HG03520 (cell line): Measurements from ENCODE around the gene NCAPG2.

Source experiments
- ATAC-seq: cut with Tn5 transposase; IDR thresholded peaks from one replicate; pipeline ENCODE4 v1.9.1; 2021; ENCODE audit warnings: mild to moderate bottlenecking, moderate library complexity; ENCODE audit not compliant: unreplicated experiment

Gene NCAPG2

GRCh38 chr7:158704524-158705233, at the start of gene NCAPG2:
Gene NCAPG2, minus strand, starts transcription at chr7:158704804. Its CDS starts 2,905 bp downstream, at chr7:158701899.
- peak; percentile 98 for ATAC-seq

GRCh38 chr7:158753900-158754299, 49.3 kb upstream of the NCAPG2 start:
- ATAC-seq: no peak

DNA sequence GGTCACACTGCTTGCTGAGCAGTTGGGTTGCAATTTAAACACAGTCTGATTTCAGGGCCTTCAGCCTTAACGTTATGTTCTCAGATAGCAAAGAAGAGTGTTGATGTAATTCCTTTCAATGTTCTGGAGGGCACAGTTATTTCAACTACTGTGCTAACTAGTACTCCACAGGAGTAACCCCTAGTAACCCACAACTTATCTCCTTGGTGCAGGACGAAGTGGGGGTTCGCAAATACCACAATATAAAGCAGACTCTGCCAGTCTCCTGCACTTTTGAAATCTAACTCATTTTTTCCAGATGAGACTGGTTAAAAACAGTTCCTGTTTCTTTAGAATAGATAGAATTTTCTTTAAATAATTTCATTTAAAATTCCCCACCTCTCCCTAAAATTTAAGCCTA, 47.1 kb upstream of the NCAPG2 start:
- ATAC-seq: no peak

DNA sequence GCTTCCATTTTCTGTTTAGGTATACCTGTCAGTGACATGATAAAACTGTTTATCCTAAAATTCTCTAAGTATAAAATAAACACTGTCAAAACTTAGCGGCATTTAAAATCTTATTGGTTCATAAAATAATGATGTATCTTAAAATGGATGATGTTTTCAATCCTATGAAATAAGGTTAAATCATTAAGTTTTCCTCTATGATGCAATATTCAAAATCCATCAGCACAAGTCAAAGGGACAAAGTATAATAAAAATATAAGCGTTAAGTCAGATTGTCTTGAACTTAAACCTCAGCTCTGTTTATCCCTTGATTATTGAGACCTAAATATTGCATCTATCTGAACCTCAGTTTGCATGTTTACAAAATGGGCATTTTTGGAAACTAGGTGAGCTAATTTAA, 46.6 kb upstream of the NCAPG2 start:
- ATAC-seq: no peak

GRCh38 chr7:158750702-158751101, 46.1 kb upstream of the NCAPG2 start:
- no peak for ATAC-seq

GRCh38 chr7:158749396-158749795, 44.8 kb upstream of the NCAPG2 start:
- no peak for ATAC-seq

DNA sequence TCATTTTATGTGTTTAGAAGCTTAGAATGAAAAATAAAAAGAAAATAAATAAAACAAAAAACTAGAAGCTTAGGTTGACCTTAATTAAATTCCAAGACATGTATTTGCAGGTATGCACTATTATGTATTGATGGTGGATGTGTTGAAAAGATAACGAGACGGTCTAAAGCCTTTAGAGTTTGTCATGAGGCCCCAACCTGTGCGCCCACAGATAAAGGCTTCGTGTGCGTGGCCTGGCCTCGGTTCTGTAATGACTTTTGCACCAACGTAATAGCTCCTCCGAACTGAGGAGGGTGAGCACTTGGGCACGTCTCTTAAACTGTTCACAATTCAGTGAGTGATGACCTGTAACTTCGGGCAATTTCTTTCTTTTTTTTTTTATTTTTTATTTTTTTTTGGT, 43.7 kb upstream of the NCAPG2 start:
- no peak for ATAC-seq

GRCh38 chr7:158747408-158747807, 42.8 kb upstream of the NCAPG2 start:
- no peak for ATAC-seq

DNA sequence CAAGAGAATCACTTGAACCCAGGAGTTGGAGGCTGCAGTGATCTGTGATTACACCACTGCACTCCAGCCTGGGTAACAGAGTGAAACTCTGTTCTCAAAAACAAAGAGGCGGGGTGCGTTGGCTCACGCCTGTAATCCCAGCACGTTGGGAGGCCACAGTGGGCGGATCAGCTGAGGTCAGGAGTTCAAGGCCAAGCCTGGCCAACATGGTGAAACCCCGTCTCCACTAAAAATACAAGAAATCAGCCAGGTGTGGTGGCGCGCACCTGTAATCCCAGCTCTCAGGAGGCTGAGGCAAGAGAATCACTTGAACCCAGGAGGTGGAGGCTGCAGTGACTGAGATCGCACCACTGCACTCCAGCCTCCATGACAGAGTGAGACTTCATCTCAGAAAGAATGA, 42.4 kb upstream of the NCAPG2 start:
- no peak for ATAC-seq

DNA sequence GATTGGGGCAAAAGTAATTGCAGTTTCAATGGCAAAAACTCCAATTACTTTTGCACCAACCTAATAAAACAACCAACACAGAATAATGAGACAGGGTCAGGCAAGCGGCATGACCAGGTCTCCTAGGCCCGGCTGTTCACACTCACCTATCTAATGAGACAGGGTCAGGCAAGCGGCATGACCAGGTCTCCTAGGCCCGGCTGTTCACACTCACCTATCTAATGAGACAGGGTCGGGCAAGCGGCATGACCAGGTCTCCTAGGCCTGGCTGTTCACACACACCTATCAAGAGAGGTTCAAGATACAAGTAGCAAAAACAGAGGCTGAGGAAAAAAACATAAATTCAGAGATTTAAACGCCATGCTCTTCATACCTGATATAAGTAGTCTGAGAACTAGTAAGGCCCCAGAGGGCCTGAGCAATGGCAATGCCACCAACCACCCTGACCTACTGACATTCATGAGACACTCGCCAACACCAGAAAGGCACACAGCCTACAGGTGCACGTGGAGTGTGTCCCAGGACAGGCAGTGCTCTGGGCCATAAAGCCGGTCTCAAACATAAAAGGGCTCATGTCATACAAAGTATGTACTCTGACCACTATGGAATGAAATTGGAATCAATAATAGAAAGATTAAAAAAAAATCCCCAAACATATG, 40.6 kb upstream of the NCAPG2 start:
- no peak for ATAC-seq

- ATAC-seq: no peak
Observed at GRCh38 chr7:158744070-158744469, 39.5 kb upstream of the NCAPG2 start.

DNA sequence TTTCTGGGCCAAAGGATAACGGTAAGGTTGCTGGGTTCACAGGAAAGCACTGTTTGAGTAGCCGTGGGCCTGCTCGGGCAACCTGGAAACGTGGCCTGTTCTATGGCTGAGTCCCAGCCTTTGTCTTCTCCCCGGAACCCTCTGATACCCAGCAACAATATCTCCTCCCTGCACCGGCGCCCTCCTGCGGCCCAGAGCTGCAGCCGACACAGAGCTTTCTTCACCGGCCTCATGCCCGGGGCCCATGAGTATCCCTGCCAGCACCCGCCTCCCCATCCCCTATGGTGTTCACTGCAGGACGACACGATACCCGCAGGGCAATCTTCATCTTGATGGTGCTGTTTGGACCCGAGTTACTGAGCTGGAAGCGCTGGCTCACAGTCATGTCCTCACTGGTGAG, 38.6 kb upstream of the NCAPG2 start:
- no peak for ATAC-seq

DNA sequence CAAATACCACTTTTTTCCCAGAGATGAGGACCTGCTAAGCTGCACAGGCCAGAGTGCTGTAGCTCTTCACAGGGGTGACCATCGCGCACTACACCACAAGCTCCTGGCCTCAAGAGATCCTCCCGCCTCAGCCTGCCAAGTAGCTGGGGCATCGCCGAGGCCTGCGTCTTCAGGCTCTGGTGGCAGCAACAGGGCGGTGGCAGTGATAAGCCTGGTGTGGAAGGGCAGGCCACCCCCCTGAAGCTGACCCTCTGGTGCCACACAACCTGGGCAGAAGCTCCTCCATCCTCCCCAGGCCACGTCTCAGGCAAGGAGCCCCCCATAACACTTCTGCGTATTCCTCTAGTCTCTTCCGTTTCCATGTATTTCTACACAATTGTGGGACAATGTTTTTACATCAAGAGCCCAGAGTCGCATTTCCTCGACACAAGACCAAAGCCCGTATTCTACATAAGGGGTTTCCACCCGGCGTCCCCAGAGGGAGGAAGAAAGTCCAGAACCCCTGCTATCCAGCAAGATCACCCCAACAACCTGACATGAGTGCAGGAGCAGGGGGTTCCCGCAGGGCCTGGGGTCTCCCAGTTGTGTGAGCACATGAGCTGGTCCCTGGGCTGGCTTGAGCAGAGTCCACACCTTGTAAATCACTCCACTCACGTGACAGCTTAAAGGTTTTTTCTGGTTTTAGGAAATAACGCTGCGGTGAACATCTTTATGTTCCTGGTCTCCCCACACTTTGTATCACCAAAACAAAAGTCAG, 37.6 kb upstream of the NCAPG2 start:
- no peak for ATAC-seq

- no peak for ATAC-seq
Observed at GRCh38 chr7:158741294-158741666, 36.7 kb upstream of the NCAPG2 start.

DNA sequence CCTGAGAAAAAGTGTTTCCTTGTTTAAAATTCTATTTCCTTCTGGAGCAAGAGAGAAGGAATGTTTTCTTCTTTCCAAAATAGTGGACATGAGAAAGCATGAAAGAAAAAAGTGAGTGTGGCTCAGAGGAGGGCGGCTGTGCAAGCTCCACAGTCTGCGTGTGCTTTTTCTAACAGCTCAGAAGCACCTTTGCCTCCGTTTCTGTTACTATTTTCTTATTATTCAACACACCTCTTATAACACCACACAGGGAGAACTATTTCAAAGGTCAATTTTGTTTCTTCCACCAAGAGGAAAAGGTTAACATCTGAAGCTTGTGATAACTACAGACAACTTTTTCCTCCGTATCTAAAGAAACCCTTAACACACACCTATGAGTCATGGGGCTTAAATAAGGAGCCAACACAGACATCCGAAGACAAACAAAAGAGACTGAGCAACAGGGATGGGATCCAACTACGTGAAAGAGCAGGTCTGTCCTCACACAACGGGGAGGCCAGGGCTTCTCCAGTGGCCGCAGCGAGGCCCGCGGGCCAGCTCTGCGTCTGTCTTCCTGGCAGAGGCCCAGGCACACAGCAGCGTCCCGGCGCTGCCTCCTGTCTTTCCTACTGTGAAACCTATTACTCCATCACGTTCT, 36.2 kb upstream of the NCAPG2 start:
- no peak for ATAC-seq

DNA sequence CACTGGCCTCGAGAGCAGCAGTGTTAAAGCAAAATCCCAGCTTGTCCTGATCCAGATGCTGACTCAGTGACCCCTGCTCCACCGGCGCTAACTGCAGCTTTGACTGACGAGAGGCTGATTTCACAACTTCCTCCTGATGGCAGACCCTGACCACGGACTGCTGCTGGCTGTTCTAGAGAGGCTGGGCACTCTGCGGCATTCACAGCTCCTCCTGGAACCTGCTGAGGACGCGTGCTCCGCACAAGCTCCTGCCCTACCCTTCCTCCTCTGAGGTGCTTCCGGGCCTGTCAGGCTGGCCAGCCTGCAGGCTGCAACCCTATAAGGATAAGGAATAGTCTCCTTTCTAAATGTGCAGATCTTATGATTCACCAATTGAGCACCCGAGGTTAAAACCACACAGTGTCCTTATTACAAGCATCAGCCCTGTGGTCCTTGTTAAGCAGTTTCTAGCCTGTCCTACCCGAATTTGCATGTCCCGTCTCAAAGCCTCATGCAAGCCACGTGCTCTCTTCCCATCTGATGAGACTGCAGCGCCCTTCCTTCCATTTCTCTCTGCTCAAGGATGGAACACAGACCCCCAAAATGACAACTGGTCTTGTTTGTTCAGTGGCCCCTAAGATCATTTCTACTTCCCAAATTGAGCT, 35.5 kb upstream of the NCAPG2 start:
- no peak for ATAC-seq

- ATAC-seq: no peak
Observed at GRCh38 chr7:158738841-158739240, 34.2 kb upstream of the NCAPG2 start.

DNA sequence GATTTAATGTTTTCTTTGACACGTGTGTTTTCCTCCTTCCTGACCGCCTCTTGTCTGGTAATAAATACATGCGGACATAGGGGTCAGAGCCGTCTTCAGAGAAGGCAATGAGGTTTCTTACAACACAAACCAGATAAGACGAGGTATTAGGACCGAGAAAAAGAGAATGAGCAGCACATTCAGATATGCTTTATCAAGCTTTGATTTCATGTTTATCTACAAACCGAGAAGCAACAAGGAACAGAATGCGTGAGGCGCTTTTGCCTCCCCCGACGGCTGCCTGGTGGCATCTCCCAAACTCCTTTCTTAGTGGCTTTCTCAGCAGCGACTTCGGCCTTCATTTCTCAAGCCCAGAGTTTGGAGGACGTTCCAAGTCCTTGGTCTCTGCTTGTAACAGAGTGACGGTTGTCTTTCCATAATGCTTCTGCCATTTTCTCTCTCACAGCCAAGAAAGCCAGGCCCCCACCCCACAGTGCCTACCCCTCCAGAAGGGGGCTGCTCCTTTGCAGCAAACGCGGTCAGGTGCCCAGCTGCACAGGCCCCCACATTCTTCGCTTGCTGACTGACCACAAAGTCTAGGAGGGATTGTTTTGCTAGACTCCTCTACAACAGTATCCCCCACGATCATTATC, 32.6 kb upstream of the NCAPG2 start:
- ATAC-seq: no peak

DNA sequence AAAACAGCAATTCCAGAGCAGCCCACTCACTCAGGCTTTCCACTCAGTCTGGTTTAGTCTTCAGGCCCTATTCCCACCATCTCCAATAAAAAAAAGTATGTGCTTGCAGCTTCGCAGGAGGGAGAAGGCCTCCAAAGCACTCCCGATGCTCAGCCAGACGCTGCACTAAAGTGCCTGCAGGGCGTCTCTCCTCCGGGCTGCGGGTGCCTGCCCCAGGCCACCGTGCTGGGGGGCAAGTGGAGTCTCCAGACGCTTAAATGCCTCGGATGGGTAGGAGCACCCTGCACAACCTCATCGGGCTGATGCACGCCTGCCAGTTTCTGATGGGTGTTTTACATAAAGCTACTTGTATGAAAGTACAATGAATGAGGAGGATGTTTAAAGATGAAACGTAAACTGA, 31.3 kb upstream of the NCAPG2 start:
- no peak for ATAC-seq

- no peak for ATAC-seq
Observed at GRCh38 chr7:158734861-158735260, 30.3 kb upstream of the NCAPG2 start.
